ENCODE data around the gene ADAMTS18.
"Not testable (repeated sequence)": the region's sequence is repeated elsewhere in the genome, so short reads cannot be mapped to it uniquely, and the experiment has no call there.

Gene ADAMTS18

GRCh38 chr16:77324729-77325128, 110.1 kb downstream of the ADAMTS18 start:
- DNase-seq: no peak

GRCh38 chr16:77323695-77324094, 111.1 kb downstream of the ADAMTS18 start:
- DNase-seq: no peak

GRCh38 chr16:77322757-77323156, 112.1 kb downstream of the ADAMTS18 start:
- no peak for DNase-seq

- DNase-seq: no peak
These were observed 117.8 kb downstream of the ADAMTS18 start for GRCh38 chr16:77317059-77317458.

GRCh38 chr16:77310877-77311276, 124.0 kb downstream of the ADAMTS18 start:
- DNase-seq: no peak

GRCh38 chr16:77308163-77308561, 126.7 kb downstream of the ADAMTS18 start:
- no peak for DNase-seq

- no peak for DNase-seq
These were observed 127.2 kb downstream of the ADAMTS18 start for GRCh38 chr16:77307426-77308162.

- no peak for DNase-seq
These were observed 128.8 kb downstream of the ADAMTS18 start for GRCh38 chr16:77306075-77306474.

GRCh38 chr16:77304877-77305276, 130.0 kb downstream of the ADAMTS18 start:
- DNase-seq: no peak

- DNase-seq: no peak
These were observed 130.7 kb downstream of the ADAMTS18 start for GRCh38 chr16:77304134-77304533.

- no peak for DNase-seq
These were observed 132.2 kb downstream of the ADAMTS18 start for GRCh38 chr16:77302674-77303073.

- DNase-seq: no peak
These were observed 132.6 kb downstream of the ADAMTS18 start for GRCh38 chr16:77302249-77302648.

- no peak for DNase-seq
These were observed 134.6 kb downstream of the ADAMTS18 start for GRCh38 chr16:77300256-77300655.

- no peak for DNase-seq
These were observed 135.4 kb downstream of the ADAMTS18 start for GRCh38 chr16:77299395-77299794.

- no peak for DNase-seq
These were observed 136.1 kb downstream of the ADAMTS18 start for GRCh38 chr16:77298418-77299360.

- DNase-seq: no peak
These were observed 136.8 kb downstream of the ADAMTS18 start for GRCh38 chr16:77297996-77298395.

GRCh38 chr16:77295896-77296295, 138.9 kb downstream of the ADAMTS18 start:
- no peak for DNase-seq

- DNase-seq: no peak
These were observed 144.3 kb downstream of the ADAMTS18 start for GRCh38 chr16:77290451-77291115.

- no peak for DNase-seq
These were observed 145.5 kb downstream of the ADAMTS18 start for GRCh38 chr16:77289331-77289809.

GRCh38 chr16:77288222-77288621, 146.6 kb downstream of the ADAMTS18 start:
- no peak for DNase-seq

GRCh38 chr16:77285676-77286075, 149.2 kb downstream of the ADAMTS18 start:
- no peak for DNase-seq

- no peak for DNase-seq
These were observed 152.5 kb downstream of the ADAMTS18 start for GRCh38 chr16:77282345-77282744.

- not testable (repeated sequence) for DNase-seq
These were observed 155.5 kb downstream of the ADAMTS18 start for GRCh38 chr16:77279316-77279715.
